HG02870 (cell line): ENCODE data around the gene ATP4B.

Source experiments
- ATAC-seq: cut with Tn5 transposase; IDR thresholded peaks from one replicate; pipeline ENCODE4 v1.9.1; 2021; ENCODE audit warnings: mild to moderate bottlenecking, moderate library complexity; ENCODE audit not compliant: unreplicated experiment

The ATP4B gene

DNA sequence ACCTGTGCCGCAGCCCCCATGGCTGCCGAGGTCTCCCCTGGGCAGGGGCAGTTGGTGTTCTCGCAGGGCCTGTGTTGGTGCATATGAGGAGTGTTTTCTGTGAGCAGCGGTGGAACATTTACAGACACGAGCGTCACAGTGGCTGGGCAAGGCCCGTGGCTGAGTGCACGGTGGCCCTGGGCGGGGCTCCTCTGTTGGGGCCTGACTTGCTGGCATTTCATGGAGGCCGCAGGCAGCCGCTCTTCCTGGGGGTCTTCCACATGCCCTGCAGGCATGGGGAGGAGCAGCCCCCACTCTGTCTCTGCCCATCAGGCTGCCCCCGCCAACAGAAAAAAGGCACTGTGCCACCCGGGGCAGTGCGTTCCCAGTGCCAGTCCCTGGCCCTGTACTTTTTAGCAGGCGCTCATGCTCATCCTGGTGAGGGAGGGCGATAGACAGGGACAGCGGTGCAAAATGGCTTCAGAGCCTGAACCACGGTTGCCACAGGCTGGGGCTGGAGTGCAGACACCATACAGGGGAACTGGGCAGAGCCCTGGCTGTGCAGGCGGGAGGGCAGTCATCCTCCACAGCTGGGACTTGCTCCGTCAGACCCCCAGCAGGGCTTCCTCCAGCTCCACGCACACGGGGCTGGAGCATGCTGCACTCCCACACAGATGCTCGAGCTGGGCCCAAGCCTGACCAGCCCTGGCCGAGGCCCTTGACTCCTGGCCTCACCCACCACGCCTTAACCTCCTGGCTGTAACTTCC is 49.9 kb downstream of the ATP4B start:
- ATAC-seq: no peak

DNA sequence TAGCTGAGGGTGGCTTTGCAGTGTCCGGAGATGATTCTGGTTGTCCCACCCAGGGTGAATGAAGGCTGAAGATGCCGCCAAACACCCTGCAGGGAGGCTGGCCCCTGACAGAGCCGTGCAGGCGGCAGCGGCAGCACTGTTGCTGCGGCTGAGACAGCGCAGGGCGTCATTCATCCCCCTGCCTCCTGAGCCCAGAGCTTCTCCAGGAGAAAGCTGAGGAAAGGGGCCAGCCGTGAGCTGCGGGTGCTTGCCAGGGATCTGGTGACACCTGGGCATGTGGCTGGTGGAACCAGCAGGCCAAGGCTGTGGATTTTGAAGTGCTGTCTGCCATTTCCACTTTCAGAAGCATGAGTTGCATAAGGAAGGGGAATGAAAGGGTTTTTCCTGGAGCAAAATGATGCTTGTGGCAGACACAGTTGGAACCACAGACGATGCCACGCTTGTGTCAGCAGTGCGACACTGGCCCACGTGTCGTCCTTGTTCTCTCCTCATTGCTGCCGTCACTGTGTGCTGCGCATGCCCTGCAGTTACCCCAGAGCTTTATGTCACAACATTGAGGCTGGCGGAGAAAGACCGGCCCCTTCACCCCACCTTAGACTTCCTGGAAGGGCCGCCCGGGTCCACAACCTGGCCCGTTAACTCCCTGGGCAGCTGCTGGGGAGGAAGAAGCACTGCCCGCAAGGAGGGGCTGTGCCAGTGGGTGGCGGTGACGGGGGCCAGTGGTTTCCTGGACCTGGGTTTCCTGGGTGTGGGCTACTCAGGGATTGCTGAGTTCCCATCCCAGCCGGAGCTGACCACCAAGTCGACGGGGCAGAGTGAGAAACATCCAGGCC is 50.7 kb downstream of the ATP4B start:
- no peak for ATAC-seq

DNA sequence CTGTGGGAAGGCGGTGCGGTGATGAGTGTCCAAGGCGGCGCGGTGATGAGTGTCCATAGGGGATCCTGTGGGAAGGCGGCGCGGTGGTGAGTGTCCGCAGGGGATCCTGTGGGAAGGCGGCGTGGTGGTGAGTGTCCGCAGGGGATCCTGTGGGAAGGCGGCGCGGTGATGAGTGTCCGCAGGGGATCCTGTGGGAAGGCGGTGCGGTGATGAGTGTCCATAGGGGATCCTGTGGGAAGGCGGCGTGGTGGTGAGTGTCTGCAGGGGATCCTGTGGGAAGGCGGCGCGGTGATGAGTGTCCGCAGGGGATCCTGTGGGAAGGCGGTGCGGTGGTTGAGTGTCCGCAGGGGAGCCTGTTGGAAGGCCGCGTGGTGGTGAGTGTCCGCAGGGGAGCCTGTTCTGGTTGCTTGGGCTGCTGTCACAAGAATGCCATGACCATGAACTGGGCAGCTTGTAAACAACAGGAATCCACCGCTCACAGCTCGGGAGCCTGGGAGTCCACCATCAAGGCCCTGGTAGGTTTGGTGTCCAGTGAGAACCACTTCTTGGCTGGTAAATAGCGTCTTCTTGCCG is 52.0 kb downstream of the ATP4B start:
- ATAC-seq: no peak

DNA sequence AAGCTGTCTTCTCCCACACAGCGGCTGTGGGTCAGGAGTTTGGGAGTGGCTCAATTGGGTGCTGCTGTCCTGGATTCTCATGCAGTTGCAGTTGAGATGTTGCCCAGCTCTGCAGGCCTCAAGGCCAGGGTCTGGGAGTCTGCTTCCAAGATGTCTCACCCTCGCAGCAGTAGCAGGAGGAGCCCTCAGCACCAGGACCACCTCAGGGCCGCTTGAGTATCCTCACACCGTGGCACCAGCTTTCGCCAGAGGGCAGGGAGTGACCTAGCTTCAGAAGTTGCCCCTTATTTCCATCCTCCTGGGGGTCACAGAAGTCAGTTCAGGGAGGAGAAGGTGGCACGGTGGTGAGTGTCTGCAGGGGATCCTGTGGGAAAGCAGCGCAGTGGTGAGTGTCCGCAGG is 52.5 kb downstream of the ATP4B start:
- ATAC-seq: no peak

DNA sequence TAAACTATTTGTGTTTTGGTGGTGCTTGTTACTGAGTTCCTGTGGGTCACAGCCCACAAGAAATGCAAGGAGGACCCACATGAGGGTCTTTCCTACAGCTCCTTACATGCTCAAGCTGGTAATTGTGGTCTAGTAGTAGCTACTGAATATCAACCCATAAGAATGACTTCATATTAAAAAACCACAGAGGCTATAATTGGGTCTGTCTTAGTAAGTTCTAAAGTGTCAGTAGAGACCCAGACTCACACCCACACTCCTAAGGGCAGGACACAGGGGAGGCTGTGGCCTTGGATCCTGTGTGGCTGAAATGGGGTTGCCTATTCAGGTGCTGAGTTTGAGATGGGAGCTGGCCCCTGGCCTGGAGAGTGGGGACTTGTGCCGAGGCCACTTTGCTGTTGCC is 53.8 kb downstream of the ATP4B start:
- peak; percentile 78 for ATAC-seq

DNA sequence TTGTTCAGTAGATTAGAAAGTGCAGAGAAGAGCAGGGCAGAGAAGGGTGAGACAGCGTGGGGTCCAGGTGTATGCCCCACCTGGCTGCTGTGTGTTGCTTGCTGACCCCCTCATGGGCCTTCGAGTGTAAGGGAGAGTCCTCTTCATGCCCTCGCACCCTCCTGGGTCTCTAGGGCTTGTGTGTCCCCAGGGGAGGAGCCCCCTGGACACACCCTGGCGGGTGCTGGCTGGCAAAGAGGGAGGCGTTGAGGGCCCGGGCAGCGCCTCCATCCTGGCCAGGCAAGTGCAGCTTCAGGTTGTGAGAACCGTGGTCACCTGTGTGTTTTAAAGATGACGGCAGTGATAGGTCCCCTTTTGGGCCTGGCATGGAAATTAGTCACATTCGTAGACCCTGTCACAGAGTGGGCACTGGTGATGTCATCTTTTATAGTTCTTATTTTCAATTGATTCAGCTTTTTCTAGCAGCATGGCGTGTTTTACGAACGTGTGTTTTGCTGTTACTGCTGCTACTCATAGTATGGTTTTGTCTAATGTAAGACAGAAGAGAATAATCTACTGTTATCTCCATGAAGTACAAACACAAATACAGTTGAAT is 54.8 kb downstream of the ATP4B start:
- no peak for ATAC-seq

DNA sequence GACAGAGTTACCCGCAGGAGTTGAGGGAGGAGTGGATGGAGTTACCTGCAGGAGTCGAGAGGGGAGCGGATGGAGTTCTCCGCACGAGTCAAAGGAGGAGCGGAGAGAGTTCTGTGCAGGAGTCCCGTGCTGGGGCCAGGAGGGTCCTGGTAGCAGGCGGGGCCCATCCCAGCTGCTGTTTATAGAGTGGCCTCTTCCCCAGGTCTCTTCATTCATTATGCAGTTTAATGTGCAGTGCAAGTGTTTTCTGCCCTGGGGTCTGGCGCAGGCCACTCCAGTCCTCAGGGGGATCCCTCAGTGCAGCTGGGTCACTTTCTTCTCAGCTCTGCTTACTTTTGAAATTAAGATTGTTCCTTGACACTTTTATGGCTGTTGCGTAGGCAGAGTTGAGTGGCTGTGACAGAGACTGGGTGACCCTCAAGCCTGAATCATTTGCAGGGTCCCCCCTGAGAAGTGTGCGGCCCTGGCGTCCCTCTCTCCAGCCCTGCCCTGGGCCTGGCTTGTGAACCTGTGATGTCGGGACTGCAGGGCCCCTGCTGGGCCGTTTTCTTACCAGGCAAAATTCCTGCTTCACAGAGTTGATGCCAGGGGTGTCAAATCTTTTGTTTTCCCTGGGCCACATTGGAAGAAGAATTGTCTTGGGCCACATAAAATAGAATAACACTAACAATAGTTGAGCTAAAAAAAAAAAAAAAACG is 55.6 kb downstream of the ATP4B start:
- no peak for ATAC-seq

DNA sequence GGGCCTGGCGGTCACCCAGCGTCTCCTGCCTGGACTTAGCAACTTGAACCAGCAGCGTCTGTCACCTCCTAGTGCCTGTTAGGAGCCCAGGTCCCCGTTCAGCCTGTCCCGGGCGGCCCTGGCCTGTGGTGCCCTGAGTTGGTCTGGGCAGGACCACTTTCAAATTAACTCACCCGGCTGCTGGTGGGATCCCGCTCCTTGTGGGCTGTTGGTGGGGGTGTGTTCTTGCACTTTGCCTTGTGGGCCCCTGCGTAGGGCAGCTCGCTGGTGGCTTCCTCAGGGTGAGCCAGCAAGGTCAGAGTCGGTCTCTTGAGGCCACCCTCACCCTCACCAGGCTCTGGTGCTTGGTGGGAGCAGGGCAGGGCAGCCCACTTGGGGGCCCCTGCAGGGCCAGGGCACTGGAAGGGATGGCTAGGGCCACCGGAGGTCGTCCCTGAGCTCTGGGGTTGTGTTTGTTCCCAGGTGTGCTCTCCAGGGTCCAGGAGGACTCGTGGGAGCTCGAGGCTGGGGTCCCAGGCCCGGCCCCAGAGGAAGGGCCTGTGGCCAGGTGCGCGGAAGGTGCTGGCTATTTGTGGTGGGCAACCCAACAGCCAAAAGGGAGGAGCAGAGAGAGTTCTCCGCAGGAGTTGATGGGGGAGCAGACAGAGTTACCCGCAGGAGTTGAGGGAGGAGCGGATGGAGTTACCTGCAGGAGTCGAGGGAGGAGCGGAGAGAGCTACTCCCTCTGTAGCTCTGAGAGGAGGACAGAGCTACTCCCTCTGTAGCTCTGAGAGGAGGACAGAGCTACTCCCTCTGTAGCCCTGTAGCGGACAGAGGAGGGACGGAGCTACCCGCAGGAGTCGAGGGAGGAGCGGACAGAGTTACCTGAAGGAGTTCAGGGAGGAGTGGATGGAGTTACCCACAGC is 56.6 kb downstream of the ATP4B start:
- ATAC-seq: no peak

DNA sequence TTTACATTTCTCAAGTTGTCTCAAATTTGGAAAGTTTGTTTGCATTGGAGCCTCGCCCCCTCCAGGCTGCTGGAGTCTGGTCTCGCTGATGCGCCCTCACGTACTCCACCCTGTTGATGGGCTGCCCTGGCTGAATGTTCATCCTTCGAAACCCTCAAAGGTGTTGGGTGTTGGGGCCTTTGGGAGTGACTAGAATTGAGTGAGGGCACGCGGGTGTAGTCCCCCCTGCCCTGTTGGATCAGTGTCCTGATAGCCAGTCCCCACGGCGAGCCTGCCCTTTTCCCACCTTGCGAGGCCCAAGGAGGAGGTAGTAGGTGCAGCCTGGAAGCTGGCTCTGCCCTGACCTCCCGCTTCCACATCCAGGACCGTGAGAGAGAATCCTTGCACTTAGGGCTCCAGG is 58.6 kb downstream of the ATP4B start:
- no peak for ATAC-seq
